ENCODE data around the gene IL12RB1. TPM values are rescaled to one million over a fixed set of nuclear protein-coding genes. Genes with fewer than 3 reads are reported as not detected.

IL12RB1 gene
- total and polyA plus RNA-seq, 2 of the 8 experiments (the other 6 are each of a cell fraction or from before 2014, with no cell fraction given) = 0.03 TPM; not detected in 1

GRCh38 chr19:18112989-18113478 lies 26.3 kb upstream of the IL12RB1 start (continued):
- TF ChIP-seq KDM4A (IDR thresholded peaks at IDR 0.05; ENCODE audit: low read depth, low read length, severe bottlenecking) (no peak), YY1 (IDR thresholded peaks at IDR 0.05; ENCODE audit: low read depth, low read length) (peak; percentile 62; the same call in 1 of the 2 replicates), RAD21 (IDR thresholded peaks at IDR 0.05 in 1 of 2, conservative IDR thresholded peaks at IDR 0.05 in 1 of 2; ENCODE audit: low read depth in 2 of 2, low read length in 2 of 2) (peak; percentile 88 to 89), CTCF (IDR thresholded peaks at IDR 0.05; ENCODE audit: control extremely low read depth in 1 of 3, insufficient read depth in 1 of 3, low read depth in 1 of 3, low read length in 3 of 3) (peak; percentile 90 to 97 (median 96)), SIRT6 (IDR thresholded peaks at IDR 0.05; ENCODE audit: low read length) (no peak), EP300 (IDR thresholded peaks at IDR 0.05; ENCODE audit: borderline replicate concordance in 1 of 2, low read depth in 2 of 2, low read length in 2 of 2) (no peak), POLR2AphosphoS5 (IDR thresholded peaks at IDR 0.05; ENCODE audit: low read depth, low read length) (no peak), GABPA (IDR thresholded peaks at IDR 0.05; ENCODE audit: borderline replicate concordance, insufficient read depth, low read length) (peak; percentile 39; the same call in 1 of the 2 replicates), ZNF274 (IDR thresholded peaks at IDR 0.05; ENCODE audit: borderline replicate concordance, extremely low read depth, low read length) (no peak), MAFK (IDR thresholded peaks at IDR 0.05; ENCODE audit: low read depth, low read length) (no peak), TCF12 (IDR thresholded peaks at IDR 0.05; ENCODE audit: low read depth, low read length) (no peak), CBX5 (IDR thresholded peaks at IDR 0.05; ENCODE audit: low read depth, low read length) (no peak), CHD2 (IDR thresholded peaks at IDR 0.05; ENCODE audit: low read length) (no peak), CTBP2 (IDR thresholded peaks at IDR 0.05; ENCODE audit: borderline replicate concordance, insufficient read depth, insufficient read length, low read length) (no peak), TEAD4 (IDR thresholded peaks at IDR 0.05; ENCODE audit: low read depth, low read length) (no peak), SUZ12 (IDR thresholded peaks at IDR 0.05; ENCODE audit: low read length) (no peak)
